ENCODE measurements around the gene IQCC. TPM values are rescaled to one million over a fixed set of nuclear protein-coding genes. Genes with fewer than 3 reads are reported as not detected.

IQCC gene
- total RNA-seq, 6 donors from 2014 or later = 0.55 to 6.3 (median 1.9) TPM

GRCh38 chr1:32197837-32198236 lies 7.6 kb upstream of the IQCC start:
- peak overlapping the region in 3 of 4 donors; percentile 4 to 20 (median 11) for H3K27ac ChIP-seq
- no peak for TF ChIP-seq POLR2A (IDR thresholded peaks at IDR 0.05)
- no peak for TF ChIP-seq POLR2AphosphoS5 (IDR thresholded peaks at IDR 0.05)
- no peak for TF ChIP-seq EP300 (IDR thresholded peaks at IDR 0.05)
- no peak for TF ChIP-seq CTCF (IDR thresholded peaks at IDR 0.05)
- peaks cover 26 to 51% (median 42%) of the 10 kb centered on the region in 4 donors for H3K36me3 ChIP-seq
- no peak overlapping the region for H3K4me3 ChIP-seq
- 79 to 80% methylated on average over 6 of the region's 6 CpGs for WGBS, 2 donors
- ATAC-seq (ENCODE audit: low FRiP score in 2 of 2) (no peak), DNase-seq (no peak)
- H3K4me1 ChIP-seq = peaks cover 15 to 31% (median 25%) of the 10 kb centered on the region in 4 donors
- H3K27me3 ChIP-seq = no peaks in the 10 kb centered on the region
- H3K9me3 ChIP-seq = no peaks in the 10 kb centered on the region

GRCh38 chr1:32198237-32199042 lies 7.0 kb upstream of the IQCC start:
- 81 to 84% methylated on average over 3 of the region's 3 CpGs for WGBS, 2 donors
- DNase-seq (no peak), ATAC-seq (ENCODE audit: low FRiP score in 2 of 2) (no peak)
- no peaks in the 10 kb centered on the region for H3K27me3 ChIP-seq
- peaks cover 21 to 45% (median 36%) of the 10 kb centered on the region in 4 donors for H3K36me3 ChIP-seq
- TF ChIP-seq EP300 (IDR thresholded peaks at IDR 0.05) (no peak), CTCF (IDR thresholded peaks at IDR 0.05) (no peak), POLR2A (IDR thresholded peaks at IDR 0.05) (no peak), POLR2AphosphoS5 (IDR thresholded peaks at IDR 0.05) (no peak)
- H3K4me1 ChIP-seq = peaks cover 15 to 31% (median 25%) of the 10 kb centered on the region in 4 donors
- no peaks in the 10 kb centered on the region for H3K9me3 ChIP-seq
- no peak overlapping the region for H3K4me3 ChIP-seq
- peak overlapping the region in 3 of 4 donors; percentile 4 to 27 (median 20) for H3K27ac ChIP-seq

GRCh38 chr1:32199043-32199716 lies 6.3 kb upstream of the IQCC start:
- Histone ChIP-seq H3K9me3 (no peaks in the 10 kb centered on the region), H3K27me3 (no peaks in the 10 kb centered on the region), H3K4me1 (peaks cover 15 to 31% (median 25%) of the 10 kb centered on the region in 4 donors), H3K4me3 (no peak overlapping the region), H3K27ac (peak overlapping the region in 1 of 4 donors; percentile 27), H3K36me3 (peaks cover 15 to 37% (median 29%) of the 10 kb centered on the region in 4 donors)
- ATAC-seq (ENCODE audit: low FRiP score in 2 of 2) = no peak
- 82 to 83% methylated on average over 2 to 4 of the region's 4 CpGs for WGBS, 2 donors
- DNase-seq = no peak
- no peak for TF ChIP-seq POLR2A (IDR thresholded peaks at IDR 0.05)
- TF ChIP-seq POLR2AphosphoS5 (IDR thresholded peaks at IDR 0.05) = no peak
- TF ChIP-seq EP300 (IDR thresholded peaks at IDR 0.05) = no peak
- no peak for TF ChIP-seq CTCF (IDR thresholded peaks at IDR 0.05)

- Histone ChIP-seq H3K36me3 (peaks cover 9 to 32% (median 24%) of the 10 kb centered on the region in 4 donors), H3K27ac (peak overlapping the region in 3 of 4 donors; percentile 62 to 79 (median 76)), H3K27me3 (no peaks in the 10 kb centered on the region), H3K4me3 (peak overlapping the region in 1 of 4 donors; percentile 69), H3K4me1 (peaks cover 15 to 31% (median 26%) of the 10 kb centered on the region in 4 donors), H3K9me3 (no peaks in the 10 kb centered on the region)
- 70% methylated on average over 6 of the region's 6 CpGs; no CpG with 5 or more reads in 1 of the 2 donors for WGBS, 2 donors
- no peak for TF ChIP-seq EP300 (IDR thresholded peaks at IDR 0.05)
- no peak for TF ChIP-seq POLR2A (IDR thresholded peaks at IDR 0.05)
- no peak for TF ChIP-seq CTCF (IDR thresholded peaks at IDR 0.05)
- TF ChIP-seq POLR2AphosphoS5 (IDR thresholded peaks at IDR 0.05) = no peak
- no peak for DNase-seq
- no peak for ATAC-seq (ENCODE audit: low FRiP score in 2 of 2)
These were observed 5.8 kb upstream of the IQCC start for GRCh38 chr1:32199717-32200072.
